ENCODE data around the gene PEMT. TPM values are rescaled to one million over a fixed set of nuclear protein-coding genes. Genes with fewer than 3 reads are reported as not detected.
A peak's percentile ranks its signal among the peaks of the same experiment; 100 is the strongest.

PEMT gene
- total RNA-seq, 1 experiment from 2014 or later, result 29.5 TPM

DNA sequence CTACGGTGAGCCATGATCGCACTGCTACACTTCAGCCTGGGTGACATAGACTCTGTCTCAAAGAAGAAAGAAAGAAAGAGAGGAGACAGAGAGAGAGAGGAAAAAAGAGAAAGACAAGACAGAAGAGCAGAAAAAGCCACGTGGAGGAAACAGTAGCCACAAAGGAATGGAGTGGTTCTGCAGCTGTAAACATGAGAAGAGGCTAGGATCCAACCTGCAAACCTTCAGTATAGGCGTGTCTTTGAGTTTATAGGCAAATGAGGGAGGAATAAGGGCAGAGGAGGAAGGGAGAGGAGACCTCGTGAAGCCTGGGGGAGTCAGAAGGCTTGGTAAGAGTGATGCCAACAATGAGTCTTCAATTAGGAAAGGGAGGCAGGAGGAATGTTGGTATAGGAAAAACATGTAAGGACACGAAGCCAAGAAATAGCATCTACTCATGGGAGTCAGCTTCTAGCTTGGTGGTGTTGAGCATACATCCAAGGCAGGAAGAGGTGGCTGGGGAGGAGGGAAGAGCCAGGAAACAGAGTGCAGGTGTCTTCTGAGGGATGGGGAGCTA lies 110.8 kb downstream of the PEMT start:
- Histone ChIP-seq H3K36me3 (ENCODE audit: control insufficient read depth, insufficient read depth, low read length) (peaks cover 3% of the 10 kb centered on the region), H3K4me3 (ENCODE audit: low read depth, low read length) (no peak overlapping the region), H3K4me1 (peaks cover 12% of the 10 kb centered on the region; the same call in 1 of the 2 replicates), H3K9me3 (no peaks in the 10 kb centered on the region), H3K27me3 (replicated peaks; ENCODE audit: control insufficient read depth, insufficient read depth, low read length) (no peaks in the 10 kb centered on the region; the same call in 1 of the 2 replicates)
- DNase-seq, result no peak
- no peaks in the 10 kb centered on the region for H3K9me3 Mint-ChIP-seq (ENCODE audit: unreplicated experiment)
- H3K36me3 Mint-ChIP-seq (ENCODE audit: insufficient read depth, unreplicated experiment), result peaks cover 37% of the 10 kb centered on the region
- H3K27ac Mint-ChIP-seq (ENCODE audit: unreplicated experiment), result peak overlapping the region; percentile 9
- ChIA-PET CTCF (no interaction called here), POLR2A (no interaction called here)
- no peak overlapping the region for H3K4me3 Mint-ChIP-seq (ENCODE audit: unreplicated experiment)
- intact Hi-C loops (cut with micrococcal nuclease; ENCODE audit: unreplicated experiment), result no loop called here
- no TSS peak for BruUV-seq (replicated peaks)
- no peaks in the 10 kb centered on the region for H3K27me3 Mint-ChIP-seq (ENCODE audit: insufficient read depth, unreplicated experiment)
- H3K4me1 Mint-ChIP-seq (ENCODE audit: low read depth, unreplicated experiment), result no peaks in the 10 kb centered on the region
- no peak for TF ChIP-seq CTCF (IDR thresholded peaks at IDR 0.05; ENCODE audit: insufficient read depth in 1 of 2, low read depth in 1 of 2, low read length in 1 of 2, severe bottlenecking in 1 of 2, unreplicated experiment in 1 of 2)

DNA sequence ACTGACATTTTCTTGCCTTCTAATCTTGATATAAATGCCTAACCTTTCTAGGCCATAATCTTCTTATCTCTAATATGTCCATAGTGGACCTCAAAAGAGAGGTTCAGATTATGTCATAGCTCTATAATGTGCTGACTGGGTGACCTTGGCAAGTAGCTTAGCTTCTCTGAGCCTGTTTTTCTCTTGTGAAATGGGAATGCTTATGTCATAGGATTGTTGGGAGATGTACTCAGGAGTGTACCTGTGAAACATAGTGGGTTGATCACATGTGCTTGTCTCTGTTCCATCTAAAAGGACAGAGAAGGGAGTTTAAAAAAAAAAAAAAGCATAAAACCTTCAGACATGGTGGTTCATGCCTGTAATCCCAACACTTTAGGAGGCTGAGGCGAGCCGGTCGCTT lies 112.3 kb downstream of the PEMT start:
- no peak for DNase-seq
- H3K27me3 ChIP-seq (replicated peaks; ENCODE audit: control insufficient read depth, insufficient read depth, low read length), result no peaks in the 10 kb centered on the region; the same call in 1 of the 2 replicates
- POLR2A ChIA-PET, result no interaction called here
- no peak overlapping the region for H3K4me3 Mint-ChIP-seq (ENCODE audit: unreplicated experiment)
- intact Hi-C loops (cut with micrococcal nuclease; ENCODE audit: unreplicated experiment), result no loop called here
- peaks cover 31% of the 10 kb centered on the region for H3K36me3 Mint-ChIP-seq (ENCODE audit: insufficient read depth, unreplicated experiment)
- H3K4me3 ChIP-seq (ENCODE audit: low read depth, low read length), result no peak overlapping the region
- no peaks in the 10 kb centered on the region for H3K4me1 Mint-ChIP-seq (ENCODE audit: low read depth, unreplicated experiment)
- no peaks in the 10 kb centered on the region for H3K9me3 ChIP-seq
- no peaks in the 10 kb centered on the region for H3K9me3 Mint-ChIP-seq (ENCODE audit: unreplicated experiment)
- no TSS peak for BruUV-seq (replicated peaks)
- no peak for TF ChIP-seq CTCF (IDR thresholded peaks at IDR 0.05; ENCODE audit: insufficient read depth in 1 of 2, low read depth in 1 of 2, low read length in 1 of 2, severe bottlenecking in 1 of 2, unreplicated experiment in 1 of 2)
- H3K36me3 ChIP-seq (ENCODE audit: control insufficient read depth, insufficient read depth, low read length), result no peaks in the 10 kb centered on the region
- H3K27me3 Mint-ChIP-seq (ENCODE audit: insufficient read depth, unreplicated experiment), result peaks cover 4% of the 10 kb centered on the region
- CTCF ChIA-PET, result no interaction called here
- peaks cover 12% of the 10 kb centered on the region; the same call in 1 of the 2 replicates for H3K4me1 ChIP-seq
- no peak overlapping the region for H3K27ac Mint-ChIP-seq (ENCODE audit: unreplicated experiment)

DNA sequence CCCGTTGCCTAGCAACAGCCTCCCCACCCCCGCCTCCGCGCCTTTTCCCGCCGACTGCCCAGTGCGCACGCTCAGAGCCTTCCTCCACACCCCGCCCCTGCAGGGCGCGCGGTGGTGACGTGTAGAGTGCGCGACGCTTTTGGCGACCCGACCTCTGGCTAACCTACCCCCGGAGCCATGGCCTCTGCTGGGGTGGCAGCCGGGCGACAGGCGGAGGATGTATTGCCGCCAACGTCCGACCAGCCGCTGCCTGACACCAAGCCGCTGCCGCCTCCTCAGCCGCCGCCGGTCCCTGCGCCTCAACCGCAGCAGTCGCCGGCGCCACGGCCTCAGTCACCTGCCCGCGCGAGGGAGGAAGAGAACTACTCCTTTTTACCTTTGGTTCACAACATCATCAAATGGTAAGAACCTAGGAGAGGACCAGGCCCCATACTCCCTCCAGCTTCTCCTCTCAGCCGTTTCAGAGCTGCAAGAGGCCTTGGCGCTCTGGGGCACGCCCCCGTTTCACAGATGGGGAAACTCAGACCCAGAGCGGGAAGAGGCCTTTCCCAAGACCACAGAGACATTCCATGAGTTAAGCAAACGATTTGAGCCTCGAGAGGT lies 114.5 kb downstream of the PEMT start, which contains the start of gene MED9:
MED9 (plus strand) TSS at position 136 of the 603 bp plus-strand sequence; CDS start at position 178, 42 bp downstream.
- no peak for TF ChIP-seq CTCF (IDR thresholded peaks at IDR 0.05; ENCODE audit: insufficient read depth in 1 of 2, low read depth in 1 of 2, low read length in 1 of 2, severe bottlenecking in 1 of 2, unreplicated experiment in 1 of 2)
- H3K27me3 ChIP-seq (replicated peaks; ENCODE audit: control insufficient read depth, insufficient read depth, low read length), result no peaks in the 10 kb centered on the region; the same call in 1 of the 2 replicates
- ChIA-PET POLR2A (interaction anchor here (0.6 kb wide), 1 partner anchor 89 kb away, joined by 4 read pairs; no protein-coding TSS in a partner anchor), CTCF (interaction anchor here (0.7 kb wide), 1 partner anchor 156 kb away, joined by 3 read pairs; no protein-coding TSS in a partner anchor)
- peaks cover 12% of the 10 kb centered on the region; the same call in 1 of the 2 replicates for H3K4me1 ChIP-seq
- no peaks in the 10 kb centered on the region for H3K9me3 ChIP-seq
- H3K4me1 Mint-ChIP-seq (ENCODE audit: low read depth, unreplicated experiment), result no peaks in the 10 kb centered on the region
- H3K36me3 ChIP-seq (ENCODE audit: control insufficient read depth, insufficient read depth, low read length), result no peaks in the 10 kb centered on the region
- H3K4me3 ChIP-seq (ENCODE audit: low read depth, low read length), result peak within 1 kb of the TSS; percentile 93
- H3K27ac Mint-ChIP-seq (ENCODE audit: unreplicated experiment), result peak within 1 kb of the TSS; percentile 97
- TSS peak; percentile 62 for BruUV-seq (replicated peaks)
- H3K36me3 Mint-ChIP-seq (ENCODE audit: insufficient read depth, unreplicated experiment), result peaks cover 23% of the 10 kb centered on the region
- H3K27me3 Mint-ChIP-seq (ENCODE audit: insufficient read depth, unreplicated experiment), result peaks cover 7% of the 10 kb centered on the region
- intact Hi-C loops (cut with micrococcal nuclease; ENCODE audit: unreplicated experiment), result loop anchor here (2.0 kb wide), 2 partner anchors 20 to 30 kb away; partner anchors contain the start of gene RASD1
- DNase-seq, result peak; percentile 95 to 97
- H3K9me3 Mint-ChIP-seq (ENCODE audit: unreplicated experiment), result no peaks in the 10 kb centered on the region
- H3K4me3 Mint-ChIP-seq (ENCODE audit: unreplicated experiment), result peak within 1 kb of the TSS; percentile 93
